ENCODE data around the gene STRA6. TPM values are rescaled to one million over a fixed set of nuclear protein-coding genes. Genes with fewer than 3 reads are reported as not detected.

The STRA6 gene
- total RNA-seq, 3 donors from 2014 or later (not counting 1 experiment from before 2014, with no cell fraction given) = not detected

DNA sequence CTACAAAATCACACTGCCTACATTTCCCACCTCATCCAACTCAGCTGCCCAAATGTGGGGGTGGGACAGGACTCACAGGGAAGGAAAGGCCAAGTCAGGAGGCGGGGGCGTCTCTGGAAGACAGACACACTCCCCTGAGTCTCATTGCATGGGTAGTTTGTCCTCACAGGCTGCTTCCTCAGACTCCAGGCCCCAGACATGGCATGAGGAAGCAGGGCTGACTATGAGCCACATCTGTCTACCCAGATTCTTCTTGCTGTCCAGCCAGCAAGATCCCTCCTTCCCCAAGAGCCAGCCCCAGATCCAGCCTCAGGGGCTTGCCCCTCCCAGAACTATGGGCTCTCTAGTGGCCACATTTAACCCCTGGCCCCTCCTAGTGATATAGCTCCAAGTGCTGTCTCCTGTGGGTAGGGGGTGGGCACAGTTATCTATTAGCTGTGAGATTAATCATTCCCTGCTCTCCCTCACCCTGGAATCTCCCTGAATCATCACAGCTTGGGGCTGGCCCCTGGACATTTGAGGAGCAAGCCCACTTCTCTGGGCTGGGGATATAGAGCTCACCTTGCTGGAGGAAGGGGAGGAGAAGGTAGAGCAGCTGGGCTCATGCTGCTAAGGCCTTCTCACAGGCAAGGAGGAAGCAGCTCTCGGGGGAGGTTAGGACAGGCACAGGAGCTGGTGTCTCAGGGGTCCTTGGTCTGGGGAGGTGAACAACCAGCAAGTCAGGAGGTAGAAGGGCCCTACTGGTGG, 31.4 kb upstream of the STRA6 start:
- ATAC-seq (no peak), DNase-seq (no peak)
- Histone ChIP-seq H3K4me3 (ENCODE audit: low read length) (no peak overlapping the region), H3K27me3 (ENCODE audit: control insufficient read depth, insufficient read depth, low read length) (no peaks in the 10 kb centered on the region), H3K4me1 (ENCODE audit: control insufficient read depth, insufficient read depth, low read length) (no peaks in the 10 kb centered on the region), H3K27ac (ENCODE audit: low read length) (no peak overlapping the region), H3K36me3 (ENCODE audit: control insufficient read depth, insufficient read depth, low read length) (no peaks in the 10 kb centered on the region), H3K9me3 (ENCODE audit: control insufficient read depth, insufficient read depth, low read length) (no peaks in the 10 kb centered on the region)
- TF ChIP-seq, protein P1, sequence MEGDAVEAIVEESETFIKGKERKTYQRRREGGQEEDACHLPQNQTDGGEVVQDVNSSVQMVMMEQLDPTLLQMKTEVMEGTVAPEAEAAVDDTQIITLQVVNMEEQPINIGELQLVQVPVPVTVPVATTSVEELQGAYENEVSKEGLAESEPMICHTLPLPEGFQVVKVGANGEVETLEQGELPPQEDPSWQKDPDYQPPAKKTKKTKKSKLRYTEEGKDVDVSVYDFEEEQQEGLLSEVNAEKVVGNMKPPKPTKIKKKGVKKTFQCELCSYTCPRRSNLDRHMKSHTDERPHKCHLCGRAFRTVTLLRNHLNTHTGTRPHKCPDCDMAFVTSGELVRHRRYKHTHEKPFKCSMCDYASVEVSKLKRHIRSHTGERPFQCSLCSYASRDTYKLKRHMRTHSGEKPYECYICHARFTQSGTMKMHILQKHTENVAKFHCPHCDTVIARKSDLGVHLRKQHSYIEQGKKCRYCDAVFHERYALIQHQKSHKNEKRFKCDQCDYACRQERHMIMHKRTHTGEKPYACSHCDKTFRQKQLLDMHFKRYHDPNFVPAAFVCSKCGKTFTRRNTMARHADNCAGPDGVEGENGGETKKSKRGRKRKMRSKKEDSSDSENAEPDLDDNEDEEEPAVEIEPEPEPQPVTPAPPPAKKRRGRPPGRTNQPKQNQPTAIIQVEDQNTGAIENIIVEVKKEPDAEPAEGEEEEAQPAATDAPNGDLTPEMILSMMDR (IDR thresholded peaks at IDR 0.05) = no peak
- Mint-ChIP-seq H3K4me1 (no peaks in the 10 kb centered on the region), H3K27me3 (ENCODE audit: low read depth in 2 of 2) (peaks cover 7% of the 10 kb centered on the region in 2 donors), H3K9me3 (no peaks in the 10 kb centered on the region), H3K4me3 (no peak overlapping the region), H3K27ac (no peak overlapping the region), H3K36me3 (no peaks in the 10 kb centered on the region)
- 85% methylated on average over 3 of the region's 3 CpGs for WGBS (ENCODE audit: insufficient coverage)
- intact Hi-C loops (cut with micrococcal nuclease) = no loop called here

DNA sequence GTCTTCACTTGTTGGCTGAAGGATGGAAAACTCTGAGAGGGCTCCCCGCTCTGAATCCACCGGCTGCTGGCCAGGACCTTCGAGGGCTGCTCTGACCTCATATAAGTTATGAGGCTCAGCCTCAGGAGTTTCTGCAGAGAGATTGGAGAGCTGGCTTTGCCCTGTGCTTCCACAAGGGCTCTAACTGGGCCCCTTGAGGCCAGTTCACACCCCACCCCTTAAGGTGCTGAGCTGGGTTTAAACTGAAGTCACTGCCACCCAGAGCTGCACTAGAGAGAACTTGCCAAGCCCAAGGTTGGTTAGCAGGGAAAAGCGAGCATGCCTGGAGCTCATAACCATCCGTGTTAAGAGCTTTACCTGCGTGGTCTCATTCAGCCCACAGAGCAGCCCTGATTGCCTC, 30.8 kb upstream of the STRA6 start:
- H3K4me1 Mint-ChIP-seq = no peaks in the 10 kb centered on the region
- Histone ChIP-seq H3K9me3 (ENCODE audit: control insufficient read depth, insufficient read depth, low read length) (no peaks in the 10 kb centered on the region), H3K36me3 (ENCODE audit: control insufficient read depth, insufficient read depth, low read length) (no peaks in the 10 kb centered on the region), H3K4me3 (ENCODE audit: low read length) (no peak overlapping the region), H3K27me3 (ENCODE audit: control insufficient read depth, insufficient read depth, low read length) (no peaks in the 10 kb centered on the region), H3K4me1 (ENCODE audit: control insufficient read depth, insufficient read depth, low read length) (no peaks in the 10 kb centered on the region), H3K27ac (ENCODE audit: low read length) (no peak overlapping the region)
- no peak for DNase-seq
- ATAC-seq = no peak
- H3K27ac Mint-ChIP-seq = no peak overlapping the region
- no peaks in the 10 kb centered on the region for H3K36me3 Mint-ChIP-seq
- TF ChIP-seq, protein P1 (IDR thresholded peaks at IDR 0.05) = no peak
- H3K27me3 Mint-ChIP-seq (ENCODE audit: low read depth in 2 of 2) = peaks cover 7% of the 10 kb centered on the region in 2 donors
- intact Hi-C loops (cut with micrococcal nuclease) = no loop called here
- no peaks in the 10 kb centered on the region for H3K9me3 Mint-ChIP-seq
- WGBS (ENCODE audit: insufficient coverage) = 86% methylated on average over 6 of the region's 6 CpGs
- no peak overlapping the region for H3K4me3 Mint-ChIP-seq

DNA sequence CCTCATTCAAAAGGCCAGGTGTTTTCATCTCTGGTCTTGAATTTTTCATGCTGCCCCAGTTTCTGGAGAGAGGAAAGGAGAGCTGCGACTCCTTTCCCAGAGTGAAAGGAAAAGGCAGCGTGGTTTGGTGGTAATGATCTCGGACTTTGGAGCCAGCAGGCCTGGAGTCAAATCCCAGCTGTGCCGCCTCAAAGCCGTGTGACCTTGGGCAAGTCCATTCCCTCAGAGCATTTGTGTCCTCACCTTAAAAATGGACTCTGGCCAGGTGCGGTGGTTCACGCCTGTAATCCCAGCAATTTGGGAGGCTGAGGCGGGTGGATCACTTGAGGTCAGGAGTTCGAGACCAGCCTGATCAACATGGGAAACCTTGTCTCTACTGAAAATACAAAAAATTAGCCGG, 28.9 kb upstream of the STRA6 start:
- Histone ChIP-seq H3K36me3 (ENCODE audit: control insufficient read depth, insufficient read depth, low read length) (no peaks in the 10 kb centered on the region), H3K4me3 (ENCODE audit: low read length) (no peak overlapping the region), H3K9me3 (ENCODE audit: control insufficient read depth, insufficient read depth, low read length) (no peaks in the 10 kb centered on the region), H3K27ac (ENCODE audit: low read length) (no peak overlapping the region), H3K27me3 (ENCODE audit: control insufficient read depth, insufficient read depth, low read length) (no peaks in the 10 kb centered on the region), H3K4me1 (ENCODE audit: control insufficient read depth, insufficient read depth, low read length) (no peaks in the 10 kb centered on the region)
- ATAC-seq (no peak), DNase-seq (no peak)
- TF ChIP-seq, protein P1 (IDR thresholded peaks at IDR 0.05) = no peak
- Mint-ChIP-seq H3K4me3 (no peak overlapping the region), H3K27ac (no peak overlapping the region), H3K27me3 (ENCODE audit: low read depth in 2 of 2) (peaks cover 7 to 12% of the 10 kb centered on the region in 2 donors), H3K9me3 (no peaks in the 10 kb centered on the region), H3K4me1 (no peaks in the 10 kb centered on the region), H3K36me3 (no peaks in the 10 kb centered on the region)
- 89% methylated on average over 10 of the region's 10 CpGs for WGBS (ENCODE audit: insufficient coverage)
- intact Hi-C loops (cut with micrococcal nuclease) = no loop called here

DNA sequence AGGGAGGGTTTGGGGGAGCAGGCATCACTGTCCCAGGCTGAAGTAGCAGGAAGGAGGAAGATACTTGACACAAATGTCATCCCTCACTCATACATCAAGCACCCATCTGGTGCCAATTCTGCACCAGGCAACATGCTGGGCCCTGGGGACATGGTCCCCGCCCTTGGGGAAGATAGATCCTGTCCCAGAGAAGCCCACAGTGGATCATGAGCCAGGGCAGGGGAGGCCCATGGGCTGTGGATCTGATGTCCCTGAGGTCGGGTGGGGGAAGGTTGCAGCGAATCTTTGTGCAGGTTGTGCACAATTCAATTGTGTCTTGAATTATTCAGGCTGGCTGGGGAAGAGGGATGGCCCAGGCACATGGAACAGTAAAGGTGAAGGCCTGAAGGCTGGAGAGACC, 27.1 kb upstream of the STRA6 start:
- TF ChIP-seq, protein P1 (IDR thresholded peaks at IDR 0.05) = no peak
- H3K9me3 Mint-ChIP-seq = no peaks in the 10 kb centered on the region
- Histone ChIP-seq H3K4me1 (ENCODE audit: control insufficient read depth, insufficient read depth, low read length) (no peaks in the 10 kb centered on the region), H3K27ac (ENCODE audit: low read length) (no peak overlapping the region), H3K36me3 (ENCODE audit: control insufficient read depth, insufficient read depth, low read length) (no peaks in the 10 kb centered on the region), H3K27me3 (ENCODE audit: control insufficient read depth, insufficient read depth, low read length) (no peaks in the 10 kb centered on the region), H3K9me3 (ENCODE audit: control insufficient read depth, insufficient read depth, low read length) (no peaks in the 10 kb centered on the region), H3K4me3 (ENCODE audit: low read length) (no peak overlapping the region)
- H3K4me1 Mint-ChIP-seq = no peaks in the 10 kb centered on the region
- peaks cover 7 to 15% of the 10 kb centered on the region in 2 donors for H3K27me3 Mint-ChIP-seq (ENCODE audit: low read depth in 2 of 2)
- DNase-seq (no peak), ATAC-seq (no peak)
- H3K4me3 Mint-ChIP-seq = no peak overlapping the region
- no peak overlapping the region for H3K27ac Mint-ChIP-seq
- intact Hi-C loops (cut with micrococcal nuclease) = no loop called here
- 67% methylated on average over 3 of the region's 3 CpGs for WGBS (ENCODE audit: insufficient coverage)
- H3K36me3 Mint-ChIP-seq = no peaks in the 10 kb centered on the region
